A673 (cell line): ENCODE results near the gene TCP11. TPM values are rescaled to one million over a fixed set of nuclear protein-coding genes. Genes with fewer than 3 reads are reported as not detected.

Experiments used
- BruUV-seq: library from RNA; stranded (reverse); fragments of 400-500 nt; replicated peaks from 2 replicates; lab custom pipeline; 2021; lab: Mats Ljungman, UMichigan
- CTCF ChIA-PET: fragments of 300-600 bp; sonication (Branson Sonifier 250); formaldehyde crosslinking; loops from one replicate; lab custom pipeline; 2022; ENCODE audit warnings: antibody characterized with exemption; lab: Charles Lee
- POLR2A ChIA-PET: fragments of 300-600 bp; sonication (Branson Sonifier 250); formaldehyde crosslinking; loops from one replicate; lab custom pipeline; 2022; ENCODE audit warnings: antibody characterized with exemption; ENCODE audit not compliant: low non-redundant PET; lab: Charles Lee
- DNase-seq: peaks from one replicate; pipeline ENCODE4 v3.0.0-alpha.2; 2015; ENCODE audit warnings: low spot score
- H3K27ac ChIP-seq: fragments of 200-600 bp; sonication (generic); 2 replicates; pipeline ENCODE4 v1.5.1; 2016; ENCODE audit warnings: mixed run types, low read depth, mild to moderate bottlenecking, mixed read lengths, antibody characterized with exemption, low read length; ENCODE audit not compliant: poor library complexity, severe bottlenecking
- H3K27me3 ChIP-seq: fragments of 200-600 bp; sonication (generic); replicated peaks from 2 replicates; pipeline ENCODE4 v1.6.1; 2017; ENCODE audit warnings: mixed run types, low read depth, mild to moderate bottlenecking, mixed read lengths, antibody characterized with exemption, low read length; ENCODE audit not compliant: insufficient read depth, poor library complexity
- H3K36me3 ChIP-seq: fragments of 200-600 bp; sonication (generic); 2 replicates; pipeline ENCODE4 v1.6.1; 2016; ENCODE audit warnings: mixed run types, mild to moderate bottlenecking, mixed read lengths, antibody characterized with exemption, low read length; ENCODE audit not compliant: insufficient read depth, poor library complexity, severe bottlenecking
- H3K4me1 ChIP-seq: fragments of 200-600 bp; sonication (generic); 2 replicates; pipeline ENCODE4 v1.6.1; 2017; ENCODE audit warnings: mixed run types, mild to moderate bottlenecking, mixed read lengths, antibody characterized with exemption, low read length; ENCODE audit not compliant: insufficient read depth, poor library complexity, severe bottlenecking
- H3K4me3 ChIP-seq: fragments of 200-600 bp; sonication (generic); 2 replicates; pipeline ENCODE4 v1.5.1; 2016; ENCODE audit warnings: low read depth, mixed run types, mild to moderate bottlenecking, mixed read lengths, low read length; ENCODE audit not compliant: poor library complexity, severe bottlenecking
- H3K9me3 ChIP-seq: fragments of 200-600 bp; sonication (generic); 2 replicates; pipeline ENCODE4 v1.6.1; 2016; ENCODE audit warnings: mixed run types, low read depth, mild to moderate bottlenecking, mixed read lengths, antibody characterized with exemption, low read length; ENCODE audit not compliant: poor library complexity, severe bottlenecking
- EZH2 ChIP-seq: fragments of 200-600 bp; sonication (generic); IDR thresholded peaks from 2 replicates; pipeline ENCODE4 v1.6.1; 2017; ENCODE audit warnings: borderline replicate concordance, low read depth, mild to moderate bottlenecking, mixed read lengths, antibody characterized with exemption, low read length; ENCODE audit not compliant: poor library complexity, severe bottlenecking
- intact Hi-C: fragments of 100-400 bp; cut with micrococcal nuclease; formaldehyde crosslinking; loops from one replicate; pipeline ENCODE4 v1.10.0; 2022; ENCODE audit not compliant: unreplicated experiment
- total RNA-seq: library from RNA; stranded (reverse); gene quantifications from 2 replicates; pipeline ENCODE4 v1.2.3, GENCODE V29; 2021
- TF ChIP-seq, protein P1 (sequence below): fragments of 300-800, 200-600 bp; sonication (generic); conservative IDR thresholded peaks from 2 replicates; pipeline ENCODE4 v1.5.1; 2017; ENCODE audit warnings: low read depth, mild to moderate bottlenecking, antibody characterized with exemption, low read length, moderate library complexity, mixed read lengths

Gene TCP11
- total RNA-seq, 1 experiment from 2014 or later, result not detected

DNA sequence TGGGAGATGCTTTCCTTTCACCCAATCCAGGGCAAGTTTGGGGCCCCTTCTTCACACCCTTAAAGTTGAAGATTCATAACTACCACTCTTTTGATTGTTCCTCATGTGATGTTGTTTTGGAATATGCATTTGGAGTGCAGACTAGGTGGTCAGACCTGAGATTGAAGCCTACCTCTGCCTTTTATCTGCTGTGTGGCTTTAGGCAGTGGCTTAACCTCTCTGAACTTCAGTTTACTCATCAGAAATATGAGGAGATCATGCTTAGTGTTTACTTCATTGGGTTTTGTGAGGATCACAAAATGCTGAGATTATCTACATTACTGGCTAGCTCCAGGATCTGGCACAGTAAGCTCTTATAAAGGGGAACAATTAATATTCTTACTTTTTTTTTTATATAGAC is 26.4 kb upstream of the TCP11 start:
- ChIA-PET CTCF (no interaction called here), POLR2A (no interaction called here)
- Histone ChIP-seq H3K36me3 (no peaks in the 10 kb centered on the region), H3K9me3 (no peaks in the 10 kb centered on the region), H3K27me3 (no peaks in the 10 kb centered on the region), H3K4me3 (no peak overlapping the region), H3K27ac (no peak overlapping the region), H3K4me1 (no peaks in the 10 kb centered on the region)
- no peak for DNase-seq
- TF ChIP-seq, protein P1, sequence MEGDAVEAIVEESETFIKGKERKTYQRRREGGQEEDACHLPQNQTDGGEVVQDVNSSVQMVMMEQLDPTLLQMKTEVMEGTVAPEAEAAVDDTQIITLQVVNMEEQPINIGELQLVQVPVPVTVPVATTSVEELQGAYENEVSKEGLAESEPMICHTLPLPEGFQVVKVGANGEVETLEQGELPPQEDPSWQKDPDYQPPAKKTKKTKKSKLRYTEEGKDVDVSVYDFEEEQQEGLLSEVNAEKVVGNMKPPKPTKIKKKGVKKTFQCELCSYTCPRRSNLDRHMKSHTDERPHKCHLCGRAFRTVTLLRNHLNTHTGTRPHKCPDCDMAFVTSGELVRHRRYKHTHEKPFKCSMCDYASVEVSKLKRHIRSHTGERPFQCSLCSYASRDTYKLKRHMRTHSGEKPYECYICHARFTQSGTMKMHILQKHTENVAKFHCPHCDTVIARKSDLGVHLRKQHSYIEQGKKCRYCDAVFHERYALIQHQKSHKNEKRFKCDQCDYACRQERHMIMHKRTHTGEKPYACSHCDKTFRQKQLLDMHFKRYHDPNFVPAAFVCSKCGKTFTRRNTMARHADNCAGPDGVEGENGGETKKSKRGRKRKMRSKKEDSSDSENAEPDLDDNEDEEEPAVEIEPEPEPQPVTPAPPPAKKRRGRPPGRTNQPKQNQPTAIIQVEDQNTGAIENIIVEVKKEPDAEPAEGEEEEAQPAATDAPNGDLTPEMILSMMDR, result no peak
- TF ChIP-seq EZH2, result no peak
- BruUV-seq, result no TSS peak
- intact Hi-C loops, result no loop called here

DNA sequence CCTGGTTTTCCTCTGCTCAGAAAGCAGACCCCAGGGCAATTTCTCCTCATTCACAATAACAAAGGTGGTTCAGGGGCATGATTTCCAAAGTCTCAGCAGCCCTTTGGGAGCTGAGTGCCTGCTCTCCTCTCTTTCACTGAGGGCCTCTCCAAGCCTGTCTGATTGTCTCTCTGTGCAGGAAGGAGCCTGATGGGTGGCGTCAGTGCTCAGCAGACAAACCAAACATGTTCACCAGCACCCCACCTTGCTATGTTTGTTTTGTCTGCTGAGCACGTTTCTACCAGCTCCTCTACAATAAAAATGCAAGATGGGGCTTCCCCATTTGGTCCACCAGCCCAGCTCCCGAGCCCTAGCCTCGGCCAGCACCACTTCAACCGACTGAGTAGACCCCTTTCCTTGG is 25.4 kb upstream of the TCP11 start:
- intact Hi-C loops, result no loop called here
- no peaks in the 10 kb centered on the region for H3K9me3 ChIP-seq
- ChIA-PET CTCF (no interaction called here), POLR2A (no interaction called here)
- TF ChIP-seq, protein P1, result no peak
- no peak for TF ChIP-seq EZH2
- DNase-seq, result no peak
- H3K4me1 ChIP-seq, result no peaks in the 10 kb centered on the region
- H3K27me3 ChIP-seq, result no peaks in the 10 kb centered on the region
- no TSS peak for BruUV-seq
- no peak overlapping the region for H3K27ac ChIP-seq
- H3K36me3 ChIP-seq, result no peaks in the 10 kb centered on the region
- H3K4me3 ChIP-seq, result no peak overlapping the region

DNA sequence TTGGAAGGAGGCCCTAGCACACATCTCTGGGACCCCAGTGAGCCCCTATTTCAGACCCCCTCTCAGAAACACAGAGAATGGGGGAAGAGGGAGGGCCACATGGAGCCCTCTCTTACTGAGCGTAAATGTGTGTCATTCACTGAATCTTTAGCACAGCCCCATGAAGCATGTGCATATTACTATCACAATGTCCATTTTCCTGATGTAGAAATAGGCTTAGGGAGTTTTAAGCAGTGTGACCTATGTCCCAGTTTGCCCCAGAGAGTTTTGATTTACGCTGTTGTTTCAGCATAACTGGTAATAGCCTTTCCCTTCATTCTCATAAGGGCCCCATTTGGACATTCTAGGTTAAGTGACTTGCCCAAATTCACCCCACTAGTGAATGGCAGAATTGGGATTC is 25.0 kb upstream of the TCP11 start:
- no peaks in the 10 kb centered on the region for H3K9me3 ChIP-seq
- DNase-seq, result no peak
- intact Hi-C loops, result no loop called here
- H3K4me1 ChIP-seq, result peaks cover under 1% of the 10 kb centered on the region
- H3K27ac ChIP-seq, result no peak overlapping the region
- H3K27me3 ChIP-seq, result no peaks in the 10 kb centered on the region
- CTCF ChIA-PET, result no interaction called here
- H3K36me3 ChIP-seq, result no peaks in the 10 kb centered on the region
- POLR2A ChIA-PET, result no interaction called here
- TF ChIP-seq, protein P1, result no peak
- BruUV-seq, result no TSS peak
- no peak overlapping the region for H3K4me3 ChIP-seq
